ENCODE results near the gene PPP6R3. TPM values are rescaled to one million over a fixed set of nuclear protein-coding genes. Genes with fewer than 3 reads are reported as not detected.
"Not testable (repeated sequence)": the region's sequence is repeated elsewhere in the genome, so short reads cannot be mapped to it uniquely, and the experiment has no call there.

Gene PPP6R3
- polyA plus RNA-seq, 1 donor from 2014 or later: 111 TPM

- H2AFZ ChIP-seq (ENCODE audit: low read depth, low read length): no peak overlapping the region
- H3K36me3 ChIP-seq (ENCODE audit: insufficient read depth, low read length): peaks cover 6% of the 10 kb centered on the region
- H4K20me1 ChIP-seq (ENCODE audit: insufficient read depth): no peaks in the 10 kb centered on the region
- no peaks in the 10 kb centered on the region for H3K9me2 ChIP-seq (ENCODE audit: insufficient read depth, low read length)
- H3F3A ChIP-seq (ENCODE audit: insufficient read depth, low read length, poor library complexity, severe bottlenecking): no peaks in the 10 kb centered on the region
- H3K9ac ChIP-seq (ENCODE audit: low read length): no peak overlapping the region
- H3K27me3 ChIP-seq (ENCODE audit: insufficient read depth, low read depth, low read length): no peaks in the 10 kb centered on the region
- H3K4me3 ChIP-seq (ENCODE audit: low read length): no peak overlapping the region
- no peak overlapping the region for H3K27ac ChIP-seq (ENCODE audit: low read length)
- H3K4me2 ChIP-seq (ENCODE audit: low read length): no peak overlapping the region
- no peaks in the 10 kb centered on the region for H3K79me2 ChIP-seq (replicated peaks; ENCODE audit: insufficient read depth, low read length)
- no peaks in the 10 kb centered on the region for H3K9me3 ChIP-seq (ENCODE audit: low read length)
- no peak for TF ChIP-seq EZH2 (IDR thresholded peaks at IDR 0.05; ENCODE audit: borderline replicate concordance, insufficient read depth, low read length, poor library complexity, severe bottlenecking)
- TF ChIP-seq CTCF (IDR thresholded peaks at IDR 0.05; ENCODE audit: poor library complexity, severe bottlenecking): no peak
- TF ChIP-seq TAF1 (IDR thresholded peaks at IDR 0.05; ENCODE audit: low read depth): no peak
- TF ChIP-seq EP300 (conservative IDR thresholded peaks at IDR 0.05; ENCODE audit: poor library complexity, severe bottlenecking): no peak
- no peak for TF ChIP-seq MXI1 (conservative IDR thresholded peaks at IDR 0.05; ENCODE audit: poor library complexity, severe bottlenecking)
- no peak for TF ChIP-seq REST (IDR thresholded peaks at IDR 0.05; ENCODE audit: borderline replicate concordance)
- TF ChIP-seq SMC3 (conservative IDR thresholded peaks at IDR 0.05; ENCODE audit: poor library complexity): no peak
- no peak for TF ChIP-seq POLR2AphosphoS5 (IDR thresholded peaks at IDR 0.05)
- no peak for TF ChIP-seq RAD21 (conservative IDR thresholded peaks at IDR 0.05)
Measured at GRCh38 chr11:68617925-68618809, 157.6 kb downstream of the PPP6R3 start.

GRCh38 chr11:68621826-68622225, 161.3 kb downstream of the PPP6R3 start:
- H3K27me3 ChIP-seq (ENCODE audit: insufficient read depth, low read depth, low read length): no peaks in the 10 kb centered on the region
- H3K27ac ChIP-seq (ENCODE audit: low read length): no peak overlapping the region
- no peaks in the 10 kb centered on the region for H3K36me3 ChIP-seq (ENCODE audit: insufficient read depth, low read length)
- H3F3A ChIP-seq (ENCODE audit: insufficient read depth, low read length, poor library complexity, severe bottlenecking): no peaks in the 10 kb centered on the region
- H3K4me3 ChIP-seq (ENCODE audit: low read length): no peak overlapping the region
- H4K20me1 ChIP-seq (ENCODE audit: insufficient read depth): no peaks in the 10 kb centered on the region
- H3K79me2 ChIP-seq (replicated peaks; ENCODE audit: insufficient read depth, low read length): no peaks in the 10 kb centered on the region
- no peak overlapping the region for H3K9ac ChIP-seq (ENCODE audit: low read length)
- no peak overlapping the region for H2AFZ ChIP-seq (ENCODE audit: low read depth, low read length)
- no peak overlapping the region for H3K4me2 ChIP-seq (ENCODE audit: low read length)
- TF ChIP-seq REST (IDR thresholded peaks at IDR 0.05; ENCODE audit: borderline replicate concordance): no peak
- TF ChIP-seq SMC3 (conservative IDR thresholded peaks at IDR 0.05; ENCODE audit: poor library complexity): no peak
- no peak for TF ChIP-seq EP300 (conservative IDR thresholded peaks at IDR 0.05; ENCODE audit: poor library complexity, severe bottlenecking)
- TF ChIP-seq EZH2 (IDR thresholded peaks at IDR 0.05; ENCODE audit: borderline replicate concordance, insufficient read depth, low read length, poor library complexity, severe bottlenecking): no peak
- no peak for TF ChIP-seq MXI1 (conservative IDR thresholded peaks at IDR 0.05; ENCODE audit: poor library complexity, severe bottlenecking)
- TF ChIP-seq TAF1 (IDR thresholded peaks at IDR 0.05; ENCODE audit: low read depth): no peak
- no peak for TF ChIP-seq CTCF (IDR thresholded peaks at IDR 0.05; ENCODE audit: poor library complexity, severe bottlenecking)
- no peak for TF ChIP-seq RAD21 (conservative IDR thresholded peaks at IDR 0.05)
- no peak for TF ChIP-seq POLR2AphosphoS5 (IDR thresholded peaks at IDR 0.05)
- no peaks in the 10 kb centered on the region for H3K9me2 ChIP-seq (ENCODE audit: insufficient read depth, low read length)
- H3K9me3 ChIP-seq (ENCODE audit: low read length): no peaks in the 10 kb centered on the region

GRCh38 chr11:68623706-68624105, 163.2 kb downstream of the PPP6R3 start:
- H3K27ac ChIP-seq (ENCODE audit: low read length); H3K9me3 ChIP-seq (ENCODE audit: low read length); H4K20me1 ChIP-seq (ENCODE audit: insufficient read depth); H2AFZ ChIP-seq (ENCODE audit: low read depth, low read length); H3K79me2 ChIP-seq (replicated peaks; ENCODE audit: insufficient read depth, low read length); H3F3A ChIP-seq (ENCODE audit: insufficient read depth, low read length, poor library complexity, severe bottlenecking); H3K36me3 ChIP-seq (ENCODE audit: insufficient read depth, low read length); H3K9me2 ChIP-seq (ENCODE audit: insufficient read depth, low read length); H3K4me2 ChIP-seq (ENCODE audit: low read length); H3K27me3 ChIP-seq (ENCODE audit: insufficient read depth, low read depth, low read length); H3K9ac ChIP-seq (ENCODE audit: low read length); H3K4me3 ChIP-seq (ENCODE audit: low read length): not testable (repeated sequence)

Measured in neural cell (in vitro differentiated cells).